Retinal pigment epithelial cell (primary cell): ENCODE results near the gene PLEKHA4.
"Not testable (repeated sequence)": the region's sequence is repeated elsewhere in the genome, so short reads cannot be mapped to it uniquely, and the experiment has no call there.

Source experiments
- DNase-seq: peaks from one replicate; pipeline ENCODE4 v3.0.0-alpha.2; 2010; ENCODE audit warnings: low read depth
- H3K4me3 ChIP-seq: 2 replicates; pipeline ENCODE4 v1.5.1; 2011; ENCODE audit warnings: mild to moderate bottlenecking, low read length, control low read depth, moderate library complexity
- TF ChIP-seq, protein P1 (sequence below): conservative IDR thresholded peaks from 2 replicates; pipeline ENCODE4 v1.5.1; 2011; ENCODE audit warnings: low read depth, low read length, control low read depth, inconsistent platforms

The PLEKHA4 gene, protein sequence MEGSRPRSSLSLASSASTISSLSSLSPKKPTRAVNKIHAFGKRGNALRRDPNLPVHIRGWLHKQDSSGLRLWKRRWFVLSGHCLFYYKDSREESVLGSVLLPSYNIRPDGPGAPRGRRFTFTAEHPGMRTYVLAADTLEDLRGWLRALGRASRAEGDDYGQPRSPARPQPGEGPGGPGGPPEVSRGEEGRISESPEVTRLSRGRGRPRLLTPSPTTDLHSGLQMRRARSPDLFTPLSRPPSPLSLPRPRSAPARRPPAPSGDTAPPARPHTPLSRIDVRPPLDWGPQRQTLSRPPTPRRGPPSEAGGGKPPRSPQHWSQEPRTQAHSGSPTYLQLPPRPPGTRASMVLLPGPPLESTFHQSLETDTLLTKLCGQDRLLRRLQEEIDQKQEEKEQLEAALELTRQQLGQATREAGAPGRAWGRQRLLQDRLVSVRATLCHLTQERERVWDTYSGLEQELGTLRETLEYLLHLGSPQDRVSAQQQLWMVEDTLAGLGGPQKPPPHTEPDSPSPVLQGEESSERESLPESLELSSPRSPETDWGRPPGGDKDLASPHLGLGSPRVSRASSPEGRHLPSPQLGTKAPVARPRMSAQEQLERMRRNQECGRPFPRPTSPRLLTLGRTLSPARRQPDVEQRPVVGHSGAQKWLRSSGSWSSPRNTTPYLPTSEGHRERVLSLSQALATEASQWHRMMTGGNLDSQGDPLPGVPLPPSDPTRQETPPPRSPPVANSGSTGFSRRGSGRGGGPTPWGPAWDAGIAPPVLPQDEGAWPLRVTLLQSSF

GRCh38 chr19:48868114-48868886 is at the start of gene PLEKHA4:
PLEKHA4 (minus strand) TSS chr19:48868617; CDS start chr19:48867620, 997 bp downstream.
- DNase-seq, result no peak
- TF ChIP-seq, protein P1, sequence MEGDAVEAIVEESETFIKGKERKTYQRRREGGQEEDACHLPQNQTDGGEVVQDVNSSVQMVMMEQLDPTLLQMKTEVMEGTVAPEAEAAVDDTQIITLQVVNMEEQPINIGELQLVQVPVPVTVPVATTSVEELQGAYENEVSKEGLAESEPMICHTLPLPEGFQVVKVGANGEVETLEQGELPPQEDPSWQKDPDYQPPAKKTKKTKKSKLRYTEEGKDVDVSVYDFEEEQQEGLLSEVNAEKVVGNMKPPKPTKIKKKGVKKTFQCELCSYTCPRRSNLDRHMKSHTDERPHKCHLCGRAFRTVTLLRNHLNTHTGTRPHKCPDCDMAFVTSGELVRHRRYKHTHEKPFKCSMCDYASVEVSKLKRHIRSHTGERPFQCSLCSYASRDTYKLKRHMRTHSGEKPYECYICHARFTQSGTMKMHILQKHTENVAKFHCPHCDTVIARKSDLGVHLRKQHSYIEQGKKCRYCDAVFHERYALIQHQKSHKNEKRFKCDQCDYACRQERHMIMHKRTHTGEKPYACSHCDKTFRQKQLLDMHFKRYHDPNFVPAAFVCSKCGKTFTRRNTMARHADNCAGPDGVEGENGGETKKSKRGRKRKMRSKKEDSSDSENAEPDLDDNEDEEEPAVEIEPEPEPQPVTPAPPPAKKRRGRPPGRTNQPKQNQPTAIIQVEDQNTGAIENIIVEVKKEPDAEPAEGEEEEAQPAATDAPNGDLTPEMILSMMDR, result no peak
- peak within 1 kb of the TSS; percentile 40 for H3K4me3 ChIP-seq

GRCh38 chr19:48918071-48918470 is 49.7 kb upstream of the PLEKHA4 start:
- no peak for DNase-seq
- no peak overlapping the region for H3K4me3 ChIP-seq
- TF ChIP-seq, protein P1, result no peak

DNA sequence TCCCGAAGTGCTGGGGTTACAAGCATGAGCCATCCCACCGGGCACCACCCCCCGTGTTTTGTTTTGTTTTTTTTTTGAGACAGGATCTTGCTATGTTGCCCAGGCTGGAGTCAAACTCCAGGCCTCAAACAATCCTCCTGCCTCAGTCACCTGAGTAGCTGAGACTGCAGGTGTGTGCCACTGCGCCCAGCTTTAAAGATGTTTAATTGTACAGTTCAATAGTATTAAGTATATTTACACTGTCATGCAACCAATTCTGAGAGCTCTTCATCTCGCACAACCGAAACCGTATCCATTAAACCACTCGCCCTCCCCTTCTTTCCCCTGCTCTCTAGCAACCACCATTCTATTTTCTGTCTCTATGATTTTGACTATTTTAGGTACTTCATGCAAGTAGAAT is 47.3 kb upstream of the PLEKHA4 start:
- TF ChIP-seq, protein P1, result no peak
- no peak overlapping the region for H3K4me3 ChIP-seq
- no peak for DNase-seq

- TF ChIP-seq, protein P1, result no peak
- H3K4me3 ChIP-seq, result no peak overlapping the region
- DNase-seq, result no peak
Measured at GRCh38 chr19:48914181-48914580, 45.8 kb upstream of the PLEKHA4 start.

DNA sequence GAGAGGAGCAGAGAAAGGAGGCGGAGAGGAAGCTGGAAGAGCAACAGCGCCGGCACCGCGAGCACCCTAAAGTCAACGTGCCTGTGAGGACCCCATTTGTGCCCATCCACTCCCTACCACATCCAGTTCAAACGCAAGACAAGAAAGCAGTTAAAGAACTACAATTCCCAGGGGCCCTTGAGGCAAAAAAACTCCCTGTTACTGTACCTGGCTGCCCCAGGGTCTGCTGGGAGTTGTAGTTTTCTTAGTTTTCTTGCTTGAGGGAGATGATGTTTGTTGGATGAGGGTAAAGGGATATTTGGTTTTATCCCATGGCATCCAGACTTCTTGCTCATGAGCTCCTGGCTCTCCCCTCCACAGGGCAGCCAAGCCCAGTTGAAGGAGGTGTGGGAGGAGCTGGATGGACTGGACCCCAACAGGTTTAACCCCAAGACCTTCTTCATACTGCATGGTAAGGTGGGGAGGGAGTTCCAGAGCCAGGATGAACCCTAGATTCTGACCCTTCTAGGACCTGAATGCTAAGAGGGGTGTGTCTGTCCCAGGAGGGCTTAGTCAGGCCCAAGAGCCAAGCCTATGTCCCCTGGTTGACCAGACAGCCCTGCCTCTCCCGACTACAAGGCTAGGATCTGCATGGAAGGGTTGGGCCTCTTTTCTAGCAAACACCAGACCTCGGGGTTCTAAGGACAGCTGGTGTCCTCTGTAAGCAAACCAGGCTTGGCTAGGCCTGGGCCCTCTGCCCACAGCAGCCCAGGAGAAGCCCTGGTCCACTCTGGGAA is 44.9 kb upstream of the PLEKHA4 start:
- H3K4me3 ChIP-seq, result no peak overlapping the region
- DNase-seq, result no peak
- TF ChIP-seq, protein P1, result no peak

GRCh38 chr19:48910803-48911202 is 42.4 kb upstream of the PLEKHA4 start:
- TF ChIP-seq, protein P1, result no peak
- no peak overlapping the region for H3K4me3 ChIP-seq

GRCh38 chr19:48909424-48910077 is 41.1 kb upstream of the PLEKHA4 start:
- H3K4me3 ChIP-seq, DNase-seq: not testable (repeated sequence)

More at GRCh38 chr19:48910803-48911202, 42.4 kb upstream of the PLEKHA4 start:
- no peak for DNase-seq
